ENCODE results near the gene NPPA. TPM values are rescaled to one million over a fixed set of nuclear protein-coding genes. Genes with fewer than 3 reads are reported as not detected.
"Not testable (repeated sequence)": the region's sequence is repeated elsewhere in the genome, so short reads cannot be mapped to it uniquely, and the experiment has no call there.

NPPA gene
- total RNA-seq (ENCODE audit: low replicate concordance), result not detected in 2 replicates
- long read RNA-seq, result 0 reads

DNA sequence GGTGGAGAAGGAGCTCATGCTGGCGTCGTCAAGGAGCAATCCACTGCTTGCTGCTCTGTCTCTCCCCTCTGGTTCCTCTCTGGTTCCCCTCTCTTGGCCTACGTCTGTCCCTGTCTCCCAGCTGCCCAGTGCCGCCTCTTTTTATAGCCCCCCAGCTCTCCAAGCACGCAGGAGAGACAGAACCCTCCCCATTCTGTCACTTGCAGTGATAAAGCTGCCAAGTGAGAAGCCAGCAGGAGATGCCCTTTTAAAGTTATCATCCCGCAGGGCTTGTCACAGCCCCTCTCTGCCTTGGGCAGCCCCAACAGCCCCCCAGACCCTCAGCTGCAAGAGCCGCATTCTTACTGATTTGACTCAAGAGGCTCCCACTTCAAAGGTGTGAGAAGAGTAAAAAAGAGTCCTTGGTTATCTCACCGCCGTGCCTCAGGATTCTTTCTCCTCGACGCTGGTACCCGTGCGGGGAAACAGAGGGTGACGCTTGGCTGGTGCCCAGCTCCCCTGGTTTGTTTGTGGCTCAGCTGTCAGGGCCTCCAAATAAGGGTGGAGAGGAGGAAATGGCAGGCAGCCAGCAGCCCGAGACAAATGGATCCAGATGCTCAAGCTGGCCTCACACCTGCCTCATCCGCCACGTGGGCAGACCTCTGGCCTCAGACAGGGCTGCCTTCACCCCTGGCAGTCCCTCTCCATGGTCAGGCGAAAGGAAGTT is at the start of gene NPPA:
TSS of gene NPPA (minus strand) at position 117 of the 706 bp plus-strand sequence. CDS start at position 18, 99 bp downstream.
- H3K4me1 Mint-ChIP-seq (ENCODE audit: unreplicated experiment), result no peaks in the 10 kb centered on the region
- no peak within 1 kb of the TSS for H3K4me3 Mint-ChIP-seq
- H3K27me3 Mint-ChIP-seq, result peaks cover 5% of the 10 kb centered on the region
- H3K27ac Mint-ChIP-seq, result no peak within 1 kb of the TSS
- no peak for DNase-seq (ENCODE audit: extremely low spot score, unreplicated experiment)
- no peaks in the 10 kb centered on the region for H3K9me3 Mint-ChIP-seq
- TF ChIP-seq, protein P1, sequence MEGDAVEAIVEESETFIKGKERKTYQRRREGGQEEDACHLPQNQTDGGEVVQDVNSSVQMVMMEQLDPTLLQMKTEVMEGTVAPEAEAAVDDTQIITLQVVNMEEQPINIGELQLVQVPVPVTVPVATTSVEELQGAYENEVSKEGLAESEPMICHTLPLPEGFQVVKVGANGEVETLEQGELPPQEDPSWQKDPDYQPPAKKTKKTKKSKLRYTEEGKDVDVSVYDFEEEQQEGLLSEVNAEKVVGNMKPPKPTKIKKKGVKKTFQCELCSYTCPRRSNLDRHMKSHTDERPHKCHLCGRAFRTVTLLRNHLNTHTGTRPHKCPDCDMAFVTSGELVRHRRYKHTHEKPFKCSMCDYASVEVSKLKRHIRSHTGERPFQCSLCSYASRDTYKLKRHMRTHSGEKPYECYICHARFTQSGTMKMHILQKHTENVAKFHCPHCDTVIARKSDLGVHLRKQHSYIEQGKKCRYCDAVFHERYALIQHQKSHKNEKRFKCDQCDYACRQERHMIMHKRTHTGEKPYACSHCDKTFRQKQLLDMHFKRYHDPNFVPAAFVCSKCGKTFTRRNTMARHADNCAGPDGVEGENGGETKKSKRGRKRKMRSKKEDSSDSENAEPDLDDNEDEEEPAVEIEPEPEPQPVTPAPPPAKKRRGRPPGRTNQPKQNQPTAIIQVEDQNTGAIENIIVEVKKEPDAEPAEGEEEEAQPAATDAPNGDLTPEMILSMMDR (conservative IDR thresholded peaks at IDR 0.05), result no peak
- H3K36me3 Mint-ChIP-seq, result peaks cover 15% of the 10 kb centered on the region

GRCh38 chr1:11894501-11894900 is 46.9 kb upstream of the NPPA start:
- H3K27me3 Mint-ChIP-seq, result peaks cover 31% of the 10 kb centered on the region
- H3K9me3 Mint-ChIP-seq; H3K4me1 Mint-ChIP-seq (ENCODE audit: unreplicated experiment); H3K4me3 Mint-ChIP-seq; H3K36me3 Mint-ChIP-seq; H3K27ac Mint-ChIP-seq; DNase-seq (ENCODE audit: extremely low spot score, unreplicated experiment): not testable (repeated sequence)

DNA sequence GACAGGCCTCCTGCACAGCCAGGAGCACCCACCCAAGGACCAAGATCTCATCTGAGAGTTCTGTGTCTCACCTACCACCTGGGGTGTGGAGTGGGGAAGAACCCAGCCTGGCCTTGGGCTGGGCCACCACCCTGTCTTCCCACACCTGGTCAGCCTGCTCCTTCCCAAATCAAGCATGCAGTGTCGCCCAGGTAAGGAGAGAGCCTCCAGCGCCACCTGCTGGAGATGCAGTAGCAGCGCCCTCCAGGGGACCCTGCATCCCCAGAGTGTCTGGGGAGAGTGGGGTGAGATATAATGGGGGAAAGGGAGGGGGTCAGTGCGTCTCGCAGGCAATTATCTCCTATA is 46.3 kb upstream of the NPPA start:
- Mint-ChIP-seq H3K9me3 (no peaks in the 10 kb centered on the region), H3K27me3 (peaks cover 25% of the 10 kb centered on the region), H3K4me3 (no peak overlapping the region), H3K27ac (no peak overlapping the region), H3K36me3 (no peaks in the 10 kb centered on the region), H3K4me1 (ENCODE audit: unreplicated experiment) (peaks cover 9% of the 10 kb centered on the region)
- TF ChIP-seq, protein P1 (conservative IDR thresholded peaks at IDR 0.05), result peak; percentile 85
- no peak for DNase-seq (ENCODE audit: extremely low spot score, unreplicated experiment)

DNA sequence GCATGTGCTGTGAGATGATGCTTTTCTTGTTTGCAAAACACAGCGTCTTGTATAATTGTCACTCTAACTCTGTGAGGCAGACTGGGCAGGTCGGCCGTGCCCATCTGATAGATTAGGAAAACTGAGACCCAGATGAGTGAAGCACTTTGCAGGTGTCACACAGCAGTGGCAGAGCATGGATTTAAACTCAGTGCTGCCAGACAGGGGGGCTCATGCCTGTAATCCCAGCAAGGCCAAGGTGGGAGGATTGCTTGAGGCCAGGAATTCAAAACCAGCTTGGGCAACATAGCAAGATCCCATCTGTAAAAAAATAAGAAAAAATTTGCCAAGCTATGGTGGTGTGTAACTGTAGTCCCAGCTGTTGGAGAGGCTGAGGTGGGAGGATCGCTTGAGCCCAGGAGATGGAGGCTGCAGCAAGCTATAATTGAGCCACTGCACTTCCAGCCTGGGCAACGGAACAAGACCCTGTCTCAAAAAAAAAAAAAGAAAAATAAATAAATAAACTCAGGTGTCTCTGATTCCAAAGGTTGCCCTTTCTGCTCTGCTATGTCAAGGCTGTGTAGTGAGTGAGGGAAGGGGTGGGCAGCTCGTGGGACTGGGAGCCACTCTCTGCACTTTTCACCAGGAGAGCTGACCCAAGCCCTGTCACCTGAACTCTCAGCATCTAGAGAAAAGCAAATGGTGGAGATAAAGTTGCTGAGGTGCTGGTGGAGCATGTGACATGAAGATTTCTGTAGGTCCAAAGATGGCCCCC is 44.0 kb upstream of the NPPA start:
- Mint-ChIP-seq H3K4me1 (ENCODE audit: unreplicated experiment) (peaks cover 9% of the 10 kb centered on the region), H3K27me3 (peaks cover 12% of the 10 kb centered on the region), H3K36me3 (no peaks in the 10 kb centered on the region), H3K27ac (no peak overlapping the region), H3K9me3 (no peaks in the 10 kb centered on the region), H3K4me3 (no peak overlapping the region)
- DNase-seq (ENCODE audit: extremely low spot score, unreplicated experiment), result no peak
- TF ChIP-seq, protein P1 (conservative IDR thresholded peaks at IDR 0.05), result no peak

- peaks cover 10% of the 10 kb centered on the region for H3K27me3 Mint-ChIP-seq
- H3K27ac Mint-ChIP-seq, result no peak overlapping the region
- peaks cover 9% of the 10 kb centered on the region for H3K4me1 Mint-ChIP-seq (ENCODE audit: unreplicated experiment)
- no peaks in the 10 kb centered on the region for H3K9me3 Mint-ChIP-seq
- DNase-seq (ENCODE audit: extremely low spot score, unreplicated experiment), result no peak
- H3K36me3 Mint-ChIP-seq, result no peaks in the 10 kb centered on the region
- no peak overlapping the region for H3K4me3 Mint-ChIP-seq
- TF ChIP-seq, protein P1 (conservative IDR thresholded peaks at IDR 0.05), result no peak
Measured at GRCh38 chr1:11888877-11889208, 41.3 kb upstream of the NPPA start.

DNA sequence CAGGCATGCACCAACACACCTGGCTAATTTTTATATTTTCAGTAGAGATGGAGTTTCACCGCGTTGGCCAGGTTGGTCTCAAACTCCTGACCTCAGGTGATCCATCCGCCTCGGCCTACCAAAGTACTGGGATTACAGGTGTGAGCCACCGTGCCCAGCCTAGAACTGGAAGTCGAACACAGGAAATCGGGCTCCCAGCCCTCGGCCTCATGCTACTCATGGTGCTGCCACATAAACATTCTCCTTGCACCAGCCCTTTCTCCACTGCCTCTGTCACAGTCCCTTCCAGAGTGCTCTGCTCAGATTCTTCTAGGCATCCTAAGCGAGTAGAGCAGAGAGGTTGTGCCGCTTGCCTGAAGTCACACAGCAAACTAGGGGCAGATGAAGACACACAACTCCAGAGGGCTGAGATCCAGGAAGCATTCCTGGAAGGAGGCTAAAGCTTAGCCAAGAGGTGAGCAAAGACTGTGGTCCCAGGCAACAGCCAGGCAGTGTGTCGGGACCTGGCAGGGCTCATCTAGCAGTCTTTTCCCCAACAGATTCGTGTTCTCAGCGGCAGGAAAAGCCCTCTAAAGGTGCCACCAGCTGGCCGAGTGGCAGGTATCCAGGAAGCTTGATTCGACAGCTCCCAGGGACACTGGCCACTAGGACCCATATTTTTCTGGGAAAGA is 40.8 kb upstream of the NPPA start:
- Mint-ChIP-seq H3K27me3 (peaks cover 8% of the 10 kb centered on the region), H3K9me3 (no peaks in the 10 kb centered on the region), H3K4me3 (no peak overlapping the region), H3K27ac (no peak overlapping the region), H3K36me3 (no peaks in the 10 kb centered on the region), H3K4me1 (ENCODE audit: unreplicated experiment) (peaks cover 9% of the 10 kb centered on the region)
- DNase-seq (ENCODE audit: extremely low spot score, unreplicated experiment), result no peak
- TF ChIP-seq, protein P1 (conservative IDR thresholded peaks at IDR 0.05), result no peak
